HFF-Myc (cell line): Measurements from ENCODE around the gene ABCA13.

Experiments
- DNase-seq: peaks from one replicate; pipeline ENCODE4 v3.0.0-alpha.2; 2011; ENCODE audit warnings: low read depth; ENCODE audit errors: extremely low read depth
- H3K4me3 ChIP-seq: replicated peaks from 2 replicates; pipeline ENCODE4 v1.5.1; 2011; ENCODE audit warnings: low read depth, mild to moderate bottlenecking, control low read depth, low read length
- TF ChIP-seq, protein P1 (sequence below): IDR thresholded peaks from 2 replicates; pipeline ENCODE4 v1.5.1; 2012; ENCODE audit warnings: mild to moderate bottlenecking, low read depth, low read length, control low read depth; ENCODE audit errors: missing control alignments

Gene ABCA13

DNA sequence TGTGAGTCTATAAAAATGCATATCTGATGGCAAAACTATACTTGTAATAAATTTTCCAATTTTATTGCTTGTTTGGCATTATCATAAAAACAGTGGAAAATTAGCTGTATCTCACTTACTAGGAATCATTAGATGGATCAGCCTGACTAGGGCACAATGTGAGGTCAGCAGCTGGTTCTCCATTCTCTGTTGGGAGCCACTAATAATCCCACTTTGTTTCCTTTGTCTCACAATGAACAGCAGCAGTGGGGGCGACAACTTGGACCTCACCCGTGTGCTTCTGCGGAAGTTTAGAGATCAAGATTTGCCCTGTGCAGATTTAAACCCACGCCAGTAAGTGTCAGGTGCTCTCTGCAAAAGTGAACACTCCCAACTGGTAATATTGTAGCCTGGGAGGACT is 295.5 kb downstream of the ABCA13 start:
- DNase-seq: no peak
- H3K4me3 ChIP-seq: no peak overlapping the region
- TF ChIP-seq, protein P1, sequence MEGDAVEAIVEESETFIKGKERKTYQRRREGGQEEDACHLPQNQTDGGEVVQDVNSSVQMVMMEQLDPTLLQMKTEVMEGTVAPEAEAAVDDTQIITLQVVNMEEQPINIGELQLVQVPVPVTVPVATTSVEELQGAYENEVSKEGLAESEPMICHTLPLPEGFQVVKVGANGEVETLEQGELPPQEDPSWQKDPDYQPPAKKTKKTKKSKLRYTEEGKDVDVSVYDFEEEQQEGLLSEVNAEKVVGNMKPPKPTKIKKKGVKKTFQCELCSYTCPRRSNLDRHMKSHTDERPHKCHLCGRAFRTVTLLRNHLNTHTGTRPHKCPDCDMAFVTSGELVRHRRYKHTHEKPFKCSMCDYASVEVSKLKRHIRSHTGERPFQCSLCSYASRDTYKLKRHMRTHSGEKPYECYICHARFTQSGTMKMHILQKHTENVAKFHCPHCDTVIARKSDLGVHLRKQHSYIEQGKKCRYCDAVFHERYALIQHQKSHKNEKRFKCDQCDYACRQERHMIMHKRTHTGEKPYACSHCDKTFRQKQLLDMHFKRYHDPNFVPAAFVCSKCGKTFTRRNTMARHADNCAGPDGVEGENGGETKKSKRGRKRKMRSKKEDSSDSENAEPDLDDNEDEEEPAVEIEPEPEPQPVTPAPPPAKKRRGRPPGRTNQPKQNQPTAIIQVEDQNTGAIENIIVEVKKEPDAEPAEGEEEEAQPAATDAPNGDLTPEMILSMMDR: no peak

DNA sequence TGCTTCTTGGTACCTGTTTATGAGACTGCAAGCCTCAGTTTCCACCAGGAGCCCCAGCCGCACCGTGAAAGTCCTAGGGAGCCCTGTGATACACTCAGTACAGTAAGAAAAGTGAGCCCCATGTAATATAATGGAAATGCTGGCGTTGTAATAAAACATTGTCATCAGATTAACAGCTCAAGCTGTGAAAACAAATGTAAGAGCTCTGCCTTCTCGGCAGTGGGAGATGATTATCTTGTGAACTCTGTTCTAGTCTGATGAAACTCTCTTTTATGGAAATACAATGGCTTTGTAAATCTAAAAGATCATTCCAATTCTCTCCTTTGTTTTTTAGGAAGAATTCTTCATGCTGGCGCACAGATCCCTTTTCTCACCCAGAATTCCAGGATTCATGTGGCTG is 299.9 kb downstream of the ABCA13 start:
- no peak overlapping the region for H3K4me3 ChIP-seq
- DNase-seq: no peak
- TF ChIP-seq, protein P1: no peak

DNA sequence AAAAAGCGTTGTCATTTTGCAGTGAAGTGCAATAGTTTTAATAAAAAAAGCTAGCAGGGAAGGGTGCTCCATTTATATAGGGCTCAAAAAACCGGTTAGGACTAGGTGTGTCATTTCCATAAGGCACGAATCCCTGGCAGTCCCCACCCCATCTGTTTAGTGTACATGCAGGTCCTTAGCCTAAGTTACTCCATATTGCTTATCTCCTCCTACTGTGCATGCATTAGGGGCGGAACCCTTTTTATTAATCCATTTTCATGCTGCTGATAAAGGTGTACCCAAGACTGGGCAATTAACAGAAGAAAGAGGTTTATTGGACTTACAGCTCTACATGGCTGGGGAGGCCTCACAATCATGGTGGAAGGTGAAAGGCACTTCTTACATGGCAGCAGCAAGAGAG is 301.4 kb downstream of the ABCA13 start:
- DNase-seq: no peak
- no peak overlapping the region for H3K4me3 ChIP-seq
- TF ChIP-seq, protein P1: no peak

DNA sequence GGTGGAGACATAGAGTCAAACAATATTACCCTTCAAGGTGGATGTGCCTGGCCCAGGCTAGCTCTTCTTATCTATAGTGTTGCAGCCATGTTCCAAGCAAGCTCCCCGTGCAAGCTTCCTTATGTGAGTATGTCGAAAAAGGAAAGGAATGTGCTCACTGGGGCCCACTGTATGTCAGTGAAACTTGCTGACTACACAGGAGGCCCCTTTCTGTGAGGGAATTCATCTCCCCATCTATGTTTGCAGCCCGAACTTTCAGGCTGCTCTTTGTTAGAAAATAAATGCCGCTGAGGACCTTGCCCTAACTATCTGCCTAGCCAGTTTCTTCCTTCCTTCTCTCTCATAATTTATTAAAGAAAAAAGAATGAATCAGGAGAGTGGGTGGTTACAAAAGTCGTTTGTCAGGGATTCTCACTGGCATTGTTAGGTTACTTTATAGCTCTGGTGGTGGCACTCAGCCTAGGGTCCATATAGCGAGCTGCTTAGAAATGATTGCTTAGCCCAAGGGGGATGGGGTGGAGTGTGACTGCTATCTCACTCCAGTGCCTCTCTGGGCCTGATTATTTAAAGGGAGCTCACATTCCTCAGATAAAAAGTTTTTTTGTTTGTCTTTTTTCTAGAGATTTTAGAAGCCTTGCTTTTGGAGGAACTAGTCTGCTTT is 302.1 kb downstream of the ABCA13 start:
- TF ChIP-seq, protein P1: no peak

DNA sequence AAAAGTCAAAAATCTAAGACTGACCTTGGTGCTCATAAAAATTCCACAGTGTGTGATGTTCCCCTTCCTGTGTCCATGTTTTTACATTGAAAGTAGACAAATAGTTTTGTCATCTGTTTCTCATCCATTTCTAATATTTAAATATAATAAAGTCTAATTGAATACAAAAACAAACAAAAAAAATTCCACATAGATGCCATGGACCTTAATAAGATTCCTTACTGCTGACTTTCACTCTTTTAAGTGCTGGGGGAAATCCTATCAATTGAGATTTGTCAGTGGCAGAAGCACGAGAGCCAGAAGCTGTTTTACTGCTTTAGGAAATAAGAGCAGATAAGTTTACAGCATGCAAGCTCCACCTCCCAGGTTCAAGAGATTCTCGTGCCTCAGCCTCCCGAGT is 310.0 kb downstream of the ABCA13 start:
- H3K4me3 ChIP-seq: no peak overlapping the region
- DNase-seq: no peak
- TF ChIP-seq, protein P1: no peak

More for the DNA sequence above, 302.1 kb downstream of the ABCA13 start:
- no peak for DNase-seq
- no peak overlapping the region for H3K4me3 ChIP-seq

DNA sequence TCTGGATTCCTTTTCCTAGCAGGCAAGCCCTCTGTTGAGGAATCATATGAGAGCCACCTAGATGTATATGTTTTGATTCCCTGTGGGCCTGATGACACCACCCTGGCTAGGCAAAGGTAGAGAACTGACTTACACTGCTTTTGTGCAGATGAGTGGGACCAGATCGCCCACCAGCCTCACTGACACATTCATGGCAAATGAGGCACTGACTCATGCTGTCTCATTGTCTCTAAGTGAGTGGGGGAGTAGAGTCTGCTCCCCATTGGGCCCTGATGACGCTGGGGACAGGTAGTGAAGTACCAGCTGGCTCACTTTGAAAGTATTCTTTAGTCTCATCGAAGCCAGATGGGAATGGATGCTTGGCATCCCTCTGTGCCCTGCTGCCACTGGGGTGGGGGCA is 326.3 kb downstream of the ABCA13 start:
- H3K4me3 ChIP-seq: no peak overlapping the region
- no peak for DNase-seq
- TF ChIP-seq, protein P1: no peak

DNA sequence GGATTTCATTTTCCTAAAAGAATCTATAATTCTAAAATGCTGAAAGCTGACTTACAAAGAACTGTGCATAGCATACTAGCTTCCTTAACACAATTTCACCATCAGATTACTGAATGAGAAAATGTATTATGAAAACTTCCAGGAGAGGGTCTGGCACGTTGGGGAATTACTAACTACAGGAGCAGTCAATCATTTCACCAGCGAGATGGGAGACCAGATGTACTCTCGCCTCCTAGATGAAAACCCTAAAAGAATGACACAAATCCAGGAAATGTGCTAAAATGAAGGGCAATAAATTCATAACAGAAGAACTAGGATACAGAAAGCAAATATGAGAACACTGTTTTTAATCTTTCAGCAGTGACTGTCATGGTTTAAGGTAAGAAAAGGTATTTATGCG is 330.8 kb downstream of the ABCA13 start:
- no peak overlapping the region for H3K4me3 ChIP-seq
- no peak for DNase-seq
- TF ChIP-seq, protein P1: no peak
